ENCODE measurements around the gene DSCAML1. TPM values are rescaled to one million over a fixed set of nuclear protein-coding genes. Genes with fewer than 3 reads are reported as not detected.
A peak's percentile ranks its signal among the peaks of the same experiment; 100 is the strongest.

DSCAML1 gene
- total RNA-seq, 1 experiment from 2014 or later = 0.15 TPM

GRCh38 chr11:117444711-117445658 lies 352.0 kb downstream of the DSCAML1 start:
- WGBS (ENCODE audit: extremely low coverage, insufficient read length, low lambda C conversion rate) = no CpG with 5 or more reads among the region's 17 CpGs
- Histone ChIP-seq H4K91ac (ENCODE audit: insufficient read length, low read depth, low read length) (no peak overlapping the region), H4K20me1 (ENCODE audit: control insufficient read depth, insufficient read depth, insufficient read length) (no peaks in the 10 kb centered on the region), H3K14ac (ENCODE audit: insufficient read depth, low read length) (no peak overlapping the region), H4K5ac (ENCODE audit: insufficient read length, low read depth, low read length) (no peak overlapping the region), H2BK5ac (ENCODE audit: insufficient read length, low read length) (no peak overlapping the region), H2AK5ac (ENCODE audit: insufficient read length, low read length) (no peak overlapping the region), H3K18ac (ENCODE audit: insufficient read length, low read depth, low read length) (no peak overlapping the region), H3K9me3 (ENCODE audit: control insufficient read depth, low read depth, low read length) (no peaks in the 10 kb centered on the region), H3K79me1 (ENCODE audit: insufficient read depth, low read depth, low read length, poor library complexity, severe bottlenecking) (no peaks in the 10 kb centered on the region), H3K4me2 (ENCODE audit: insufficient read depth, insufficient read length, low read length) (no peak overlapping the region), H3K79me2 (ENCODE audit: insufficient read depth, low read length) (no peaks in the 10 kb centered on the region), H2BK12ac (ENCODE audit: insufficient read length, low read depth, low read length) (no peak overlapping the region), H3K27ac (ENCODE audit: insufficient read length, low read depth, low read length) (no peak overlapping the region), H3K23me2 (ENCODE audit: insufficient read length, low read depth, low read length, poor library complexity, severe bottlenecking) (no peaks in the 10 kb centered on the region), H3K9ac (ENCODE audit: extremely low read depth, insufficient read length, low read length) (no peak overlapping the region), H3T11ph (ENCODE audit: low read length) (no peak overlapping the region), H3K4ac (ENCODE audit: low read depth, low read length) (no peak overlapping the region), H3K27me3 (ENCODE audit: insufficient read depth, low read length) (no peaks in the 10 kb centered on the region; the same call in 1 of the 2 replicates), H3K56ac (ENCODE audit: insufficient read length, low read depth, low read length) (no peak overlapping the region), H2BK20ac (ENCODE audit: low read depth, low read length, poor library complexity, severe bottlenecking) (no peak overlapping the region), H4K8ac (replicated peaks; ENCODE audit: insufficient read length, low read depth, low read length) (no peak overlapping the region), H2BK15ac (ENCODE audit: low read depth, low read length) (no peak overlapping the region), H3K23ac (ENCODE audit: insufficient read length, low read depth, low read length) (no peak overlapping the region), H2AFZ (ENCODE audit: low read length) (no peak overlapping the region), H3K4me1 (ENCODE audit: insufficient read depth, low read length) (no peaks in the 10 kb centered on the region), H2BK120ac (ENCODE audit: low read depth, low read length, poor library complexity, severe bottlenecking) (no peak overlapping the region)
- Mint-ChIP-seq H3K4me3 (no peak overlapping the region), H3K9me3 (peaks cover 0 to 4% of the 10 kb centered on the region in 2 experiments; a peak in 2 of 5 replicates), H3K36me3 (ENCODE audit: insufficient read depth in 1 of 3, low read depth in 3 of 3) (no peaks in the 10 kb centered on the region), H3K27me3 (ENCODE audit: low read depth) (peaks cover 31% of the 10 kb centered on the region), H3K4me1 (peaks cover 9 to 19% of the 10 kb centered on the region in 2 experiments), H3K27ac (peak overlapping the region in 1 of 3 experiments; percentile 52; a peak in 1 of 7 replicates)
- no peak for DNase-seq
- no peak for TF ChIP-seq CTCF (conservative IDR thresholded peaks at IDR 0.05)

All from H9 (cell line).